WTC11 (cell line): ENCODE data around the gene GSTT2B. TPM values are rescaled to one million over a fixed set of nuclear protein-coding genes. Genes with fewer than 3 reads are reported as not detected.

ENCODE experiments used
- ATAC-seq: fragments of 200-7000 bp; cut with Tn5 transposase; 2 replicates; pipeline ENCODE4 v1.10.0; 2021; ENCODE audit warnings: mild to moderate bottlenecking, moderate library complexity
- CTCF ChIA-PET: fragments of 300-600 bp; sonication (Branson Sonifier 250); formaldehyde crosslinking; loops from one replicate; lab custom pipeline; 2021; ENCODE audit warnings: antibody characterized with exemption; lab: Charles Lee
- POLR2A ChIA-PET: fragments of 350-600 bp; sonication (Branson Sonifier 250); formaldehyde crosslinking; loops from one replicate; lab custom pipeline; 2021; ENCODE audit warnings: antibody characterized with exemption; lab: Charles Lee
- DNase-seq: peaks from one replicate; pipeline ENCODE4 v3.0.0; 2021; ENCODE audit warnings: low spot score
- H3K27ac Mint-ChIP-seq: 2 replicates; pipeline ENCODE4 v1.8.0; 2021; ENCODE audit warnings: mixed read lengths
- H3K27me3 Mint-ChIP-seq: 2 replicates; pipeline ENCODE4 v1.8.0; 2021; ENCODE audit warnings: low read depth, mild to moderate bottlenecking, moderate library complexity, mixed read lengths
- H3K36me3 Mint-ChIP-seq: 2 replicates; pipeline ENCODE4 v1.8.0; 2021; ENCODE audit warnings: mixed read lengths
- H3K4me1 Mint-ChIP-seq: 2 replicates; pipeline ENCODE4 v1.8.0; 2022; ENCODE audit warnings: mixed read lengths
- H3K4me3 Mint-ChIP-seq: 2 replicates; pipeline ENCODE4 v1.8.0; 2021; ENCODE audit warnings: mild to moderate bottlenecking, moderate library complexity, mixed read lengths
- H3K9me3 Mint-ChIP-seq: 2 replicates; pipeline ENCODE4 v1.8.0; 2021; ENCODE audit warnings: mixed read lengths
- ARID4B ChIP-seq: sonication (generic); formaldehyde crosslinking; IDR thresholded peaks from 2 replicates; pipeline ENCODE4 v1.8.0; 2023; ENCODE audit warnings: missing genetic modification reagents, mild to moderate bottlenecking, borderline replicate concordance
- CBFB ChIP-seq: sonication (generic); formaldehyde crosslinking; IDR thresholded peaks from 2 replicates; pipeline ENCODE4 v1.8.1; 2022; ENCODE audit warnings: mild to moderate bottlenecking, low read depth, missing genetic modification reagents
- EMX1 ChIP-seq: fragments of 250-450 bp; sonication (Bioruptor Pico); IDR thresholded peaks from 2 replicates; pipeline ENCODE4 v1.8.0; 2021; ENCODE audit warnings: mild to moderate bottlenecking
- ETV6 ChIP-seq: sonication (generic); formaldehyde crosslinking; IDR thresholded peaks from 2 replicates; pipeline ENCODE4 v1.8.1; 2022; ENCODE audit warnings: mild to moderate bottlenecking, missing genetic modification reagents
- FOXJ3 ChIP-seq: sonication (generic); formaldehyde crosslinking; IDR thresholded peaks from 2 replicates; pipeline ENCODE4 v1.9.0; 2021; ENCODE audit warnings: missing genetic modification reagents, mild to moderate bottlenecking, borderline replicate concordance
- FOXP4 ChIP-seq: sonication (generic); formaldehyde crosslinking; IDR thresholded peaks from 2 replicates; pipeline ENCODE4 v1.8.0; 2022; ENCODE audit warnings: mild to moderate bottlenecking, missing genetic modification reagents
- GABPB1 ChIP-seq: sonication (generic); formaldehyde crosslinking; IDR thresholded peaks from 2 replicates; pipeline ENCODE4 v1.8.1; 2023; ENCODE audit warnings: mild to moderate bottlenecking, missing genetic modification reagents
- IRF2 ChIP-seq: sonication (generic); formaldehyde crosslinking; IDR thresholded peaks from 2 replicates; pipeline ENCODE4 v1.8.0; 2022; ENCODE audit warnings: low read depth, missing genetic modification reagents, borderline replicate concordance
- JUN ChIP-seq: sonication (generic); formaldehyde crosslinking; IDR thresholded peaks from 2 replicates; pipeline ENCODE4 v1.8.0; 2023; ENCODE audit warnings: mild to moderate bottlenecking, missing genetic modification reagents
- NFATC4 ChIP-seq: fragments of 250-450 bp; sonication (Bioruptor Pico); IDR thresholded peaks from 2 replicates; pipeline ENCODE4 v1.9.0; 2021; ENCODE audit warnings: mild to moderate bottlenecking
- PRDM15 ChIP-seq: sonication (generic); formaldehyde crosslinking; IDR thresholded peaks from 2 replicates; pipeline ENCODE4 v1.8.0; 2022; ENCODE audit warnings: missing genetic modification reagents
- PREB ChIP-seq: sonication (generic); formaldehyde crosslinking; IDR thresholded peaks from 2 replicates; pipeline ENCODE4 v1.8.1; 2022; ENCODE audit warnings: mild to moderate bottlenecking, missing genetic modification reagents, moderate library complexity, borderline replicate concordance
- SMAD4 ChIP-seq: sonication (generic); formaldehyde crosslinking; IDR thresholded peaks from 2 replicates; pipeline ENCODE4 v1.8.0; 2022; ENCODE audit warnings: mild to moderate bottlenecking, missing genetic modification reagents
- SP1 ChIP-seq: sonication (generic); formaldehyde crosslinking; conservative IDR thresholded peaks from 2 replicates; pipeline ENCODE4 v1.8.1; 2022; ENCODE audit warnings: missing genetic modification reagents
- TP53 ChIP-seq: sonication (generic); formaldehyde crosslinking; IDR thresholded peaks from 2 replicates; pipeline ENCODE4 v1.8.1; 2023; ENCODE audit warnings: mild to moderate bottlenecking, missing genetic modification reagents
- ZBTB43 ChIP-seq: sonication (generic); formaldehyde crosslinking; IDR thresholded peaks from 2 replicates; pipeline ENCODE4 v1.8.1; 2023; ENCODE audit warnings: mild to moderate bottlenecking, missing genetic modification reagents
- ZNF317 ChIP-seq: sonication (generic); formaldehyde crosslinking; IDR thresholded peaks from 2 replicates; pipeline ENCODE4 v1.8.1; 2023; ENCODE audit warnings: low read depth, mild to moderate bottlenecking, moderate library complexity, missing genetic modification reagents, borderline replicate concordance
- ZNF425 ChIP-seq: fragments of 250-450 bp; sonication (Bioruptor Pico); conservative IDR thresholded peaks from 2 replicates; pipeline ENCODE4 v1.9.0; 2021; ENCODE audit warnings: mild to moderate bottlenecking
- ZSCAN18 ChIP-seq: fragments of 250-450 bp; sonication (Bioruptor Pico); IDR thresholded peaks from 2 replicates; pipeline ENCODE4 v2.1.2; 2022; ENCODE audit warnings: mild to moderate bottlenecking, moderate library complexity
- total RNA-seq: library from RNA; stranded (reverse); gene quantifications from 3 replicates; pipeline ENCODE4 v1.2.3, GENCODE V29; 2021

GSTT2B gene
- total RNA-seq, 1 experiment from 2014 or later = 16.6 TPM

- H3K4me3 Mint-ChIP-seq = no peak overlapping the region
These were observed 50.4 kb downstream of the GSTT2B start for GRCh38 chr22:23910496-23911190.

More at GRCh38 chr22:23910496-23911190, 50.4 kb downstream of the GSTT2B start:
- ATAC-seq (no peak), DNase-seq (no peak)
- ChIA-PET POLR2A (no interaction called here), CTCF (interaction anchor here (2.0 kb wide), 1 partner anchor 16 kb away, joined by 6 read pairs; the partner anchor contains the start of gene MIF)
- peaks cover 47% of the 10 kb centered on the region for H3K4me1 Mint-ChIP-seq
- peaks cover 38% of the 10 kb centered on the region for H3K9me3 Mint-ChIP-seq
- TF ChIP-seq ZBTB43 (no peak), IRF2 (CRISPR knock-in tag) (no peak), NFATC4 (CRISPR knock-in tag) (no peak), ARID4B (no peak), SP1 (CRISPR knock-in tag) (no peak), EMX1 (no peak), CBFB (CRISPR knock-in tag) (no peak), SMAD4 (CRISPR knock-in tag) (no peak), JUN (CRISPR knock-in tag) (no peak), ZNF317 (CRISPR knock-in tag) (no peak), FOXP4 (CRISPR knock-in tag) (no peak), FOXJ3 (CRISPR knock-in tag) (no peak), TP53 (no peak), ZNF425 (no peak), ETV6 (no peak), PREB (CRISPR knock-in tag) (no peak), ZSCAN18 (no peak), GABPB1 (CRISPR knock-in tag) (no peak), PRDM15 (CRISPR knock-in tag) (no peak)
- H3K27ac Mint-ChIP-seq = no peak overlapping the region
- peaks cover 16% of the 10 kb centered on the region for H3K36me3 Mint-ChIP-seq
- peaks cover 48% of the 10 kb centered on the region for H3K27me3 Mint-ChIP-seq
